ENCODE results near the gene RMI2.

The RMI2 gene

DNA sequence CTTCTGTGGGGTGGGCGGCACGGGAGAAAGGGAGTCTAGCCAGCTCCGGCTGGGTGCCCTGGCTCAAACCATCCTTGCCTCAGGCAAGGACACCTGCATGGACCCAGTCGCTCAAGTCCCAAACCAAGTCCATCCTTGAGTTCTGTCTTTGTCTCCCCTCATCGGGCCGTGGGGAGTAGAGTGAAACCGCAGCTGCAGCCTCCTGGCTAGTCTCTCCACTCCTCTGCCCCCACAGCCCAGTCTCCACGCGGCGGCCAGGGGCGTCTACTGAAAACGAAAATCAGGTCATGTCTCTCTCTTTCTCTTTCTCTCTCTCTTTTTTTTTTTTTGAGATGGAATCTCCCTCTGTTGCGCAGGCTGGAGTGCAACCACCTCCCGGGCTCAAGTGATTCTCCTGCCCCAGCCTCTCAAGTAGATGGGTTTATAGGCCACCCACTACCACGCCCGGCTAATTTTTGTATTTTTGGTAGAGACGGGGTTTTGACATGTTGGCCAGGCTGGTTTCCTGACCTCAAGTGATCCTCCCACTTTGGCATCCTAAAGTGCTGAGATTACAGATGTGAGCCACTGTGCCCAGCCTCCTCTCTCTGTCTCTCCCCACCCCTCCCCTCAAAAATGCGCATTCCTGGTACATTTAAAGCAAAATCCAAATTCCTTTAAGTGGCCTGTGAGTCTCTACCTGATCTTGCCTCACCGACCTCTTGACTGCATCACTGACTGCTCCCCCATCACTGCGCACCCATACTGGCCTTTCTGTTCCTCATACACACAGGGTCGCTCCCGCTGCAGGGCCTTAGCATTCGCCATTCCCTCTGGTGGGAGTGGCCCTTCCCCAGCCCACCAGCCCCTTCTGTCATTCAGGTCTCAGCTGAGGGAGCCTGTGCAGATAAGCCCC, 17.7 kb upstream of the RMI2 start:
- no peak for DNase-seq

DNA sequence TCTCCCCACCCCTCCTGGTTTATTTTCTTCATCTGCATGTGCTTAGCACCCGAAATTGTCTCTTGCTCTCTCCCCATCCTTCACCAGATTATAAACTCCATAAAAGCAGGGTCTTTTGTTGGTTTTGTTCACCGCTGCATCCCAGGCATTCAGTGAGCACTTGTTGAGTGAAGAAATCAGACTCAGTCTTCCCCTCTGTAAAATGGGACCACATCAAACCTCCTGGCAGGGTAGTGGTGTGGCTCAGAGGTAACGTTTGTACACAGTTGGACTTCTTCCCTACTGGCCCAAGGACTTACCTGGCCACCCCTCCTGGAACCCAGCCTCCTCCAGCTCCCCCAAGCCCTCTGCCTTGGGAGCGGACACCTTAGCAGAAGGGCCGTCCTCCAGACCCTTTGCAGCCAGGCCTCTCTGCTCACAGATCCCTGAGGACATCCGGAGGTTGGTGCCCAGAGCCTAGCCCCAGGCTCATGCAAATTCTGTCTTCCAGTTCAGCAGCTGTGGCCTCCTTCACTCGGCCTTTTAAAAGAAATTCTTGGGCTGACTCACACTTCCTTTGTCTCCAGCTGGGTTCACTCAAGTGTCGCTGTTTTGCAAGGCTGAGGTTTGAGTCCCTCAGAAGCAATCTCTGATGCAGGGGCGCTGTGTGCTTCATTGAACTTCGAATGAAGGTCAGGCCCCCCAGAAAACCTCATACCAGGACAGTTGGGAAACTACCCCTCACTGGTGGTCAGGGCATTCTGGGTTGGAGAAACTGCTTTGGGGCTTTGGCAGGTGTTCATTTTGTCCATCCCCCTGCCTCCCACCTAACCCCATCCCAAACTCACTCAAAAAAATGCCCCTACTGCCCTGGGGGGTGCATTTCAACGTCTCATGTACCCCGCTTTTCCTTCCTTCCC, 16.8 kb upstream of the RMI2 start:
- DNase-seq = peak in 5 of 51 donors; percentile 5 to 52 (median 21)

DNA sequence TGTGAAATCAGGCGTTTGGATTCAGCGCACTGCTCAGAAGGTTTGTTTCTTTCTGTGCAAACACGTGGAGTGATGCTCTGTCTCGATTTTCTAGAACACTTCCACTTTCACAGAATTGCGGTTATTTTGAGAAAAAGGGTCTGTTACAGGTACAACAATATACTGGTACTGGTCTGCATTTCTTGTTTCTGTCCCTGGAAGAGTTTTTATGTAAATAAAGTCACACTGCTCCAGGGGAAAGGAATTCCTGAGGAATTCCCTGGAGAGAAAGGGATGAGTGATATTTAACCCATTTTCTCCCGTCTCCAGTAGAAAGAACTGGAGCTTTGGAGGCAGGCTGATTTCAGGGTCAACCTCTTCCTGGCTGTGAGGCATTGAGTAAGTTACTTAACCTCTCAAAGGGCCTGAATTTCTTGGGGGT, 16.2 kb upstream of the RMI2 start:
- no peak for DNase-seq

DNA sequence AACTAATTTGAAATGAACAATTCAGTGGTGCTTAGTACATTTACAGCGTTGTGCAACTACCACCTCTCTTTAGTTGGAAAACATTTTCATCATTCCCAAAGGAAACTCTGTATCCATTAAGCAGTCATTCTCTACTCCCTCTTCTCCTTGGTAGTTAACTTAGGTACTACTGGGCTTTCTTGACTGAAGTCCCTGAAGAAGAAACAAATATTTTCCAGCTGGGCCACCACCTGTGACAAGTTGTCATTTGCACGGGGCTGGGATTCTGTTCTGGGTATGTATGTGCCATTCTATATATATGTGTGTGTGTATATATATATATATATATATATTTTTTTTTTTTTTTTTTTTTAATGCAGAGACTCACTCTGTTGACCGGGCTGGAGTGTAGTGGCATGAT, 15.4 kb upstream of the RMI2 start:
- no peak for DNase-seq

DNA sequence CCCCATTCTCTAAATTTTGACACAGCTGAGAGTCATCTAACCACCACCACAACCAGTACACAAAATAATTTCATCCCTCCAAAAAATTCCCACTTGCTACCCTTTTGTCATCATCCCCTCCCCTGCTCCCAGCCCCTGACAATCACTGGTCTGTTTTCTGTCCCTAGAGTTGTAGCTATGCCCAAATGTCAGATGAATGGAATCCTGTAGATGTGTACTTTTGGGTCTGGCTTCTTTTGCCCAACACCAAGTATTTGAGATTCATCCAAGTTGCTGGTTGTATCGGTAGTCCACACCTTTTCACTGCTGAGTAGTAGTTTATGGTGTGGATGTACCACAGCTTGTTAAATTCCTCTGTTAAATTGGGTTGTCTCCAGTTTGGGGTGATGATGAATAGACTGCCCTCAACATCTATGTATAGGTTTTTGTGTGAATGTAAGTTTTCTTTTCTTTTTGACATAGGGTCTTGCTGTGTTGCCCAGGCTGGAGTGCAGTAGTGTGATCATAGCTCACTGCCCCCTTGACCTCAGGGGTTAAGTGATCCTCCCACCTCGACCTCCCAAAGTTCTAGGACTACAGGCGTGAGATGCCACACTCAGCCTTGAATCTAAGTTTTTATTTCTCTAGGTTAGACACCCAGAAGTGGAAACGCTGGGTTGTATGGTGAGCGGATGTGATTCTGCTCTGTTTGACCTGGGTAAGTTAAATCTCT, 14.6 kb upstream of the RMI2 start:
- no peak for DNase-seq

DNA sequence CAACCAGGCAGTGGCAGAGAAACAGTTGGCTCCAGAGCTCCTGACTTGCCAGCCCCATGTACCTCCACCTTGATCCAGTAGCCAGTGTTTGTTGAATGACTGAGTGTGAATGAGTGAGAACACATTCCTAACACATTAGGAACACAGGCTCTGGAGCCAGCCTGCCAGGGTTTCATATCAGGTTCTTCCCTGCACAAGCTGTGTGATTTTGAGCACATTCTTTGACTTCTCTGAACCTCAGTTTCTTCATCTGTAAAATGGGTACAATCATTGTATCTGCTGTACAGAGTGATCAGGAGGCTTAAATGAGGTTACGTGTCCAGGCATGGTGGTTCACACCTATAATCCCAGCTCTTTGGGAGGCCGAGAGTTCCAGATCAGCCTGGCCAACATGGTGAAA, 13.3 kb upstream of the RMI2 start:
- DNase-seq = no peak

DNA sequence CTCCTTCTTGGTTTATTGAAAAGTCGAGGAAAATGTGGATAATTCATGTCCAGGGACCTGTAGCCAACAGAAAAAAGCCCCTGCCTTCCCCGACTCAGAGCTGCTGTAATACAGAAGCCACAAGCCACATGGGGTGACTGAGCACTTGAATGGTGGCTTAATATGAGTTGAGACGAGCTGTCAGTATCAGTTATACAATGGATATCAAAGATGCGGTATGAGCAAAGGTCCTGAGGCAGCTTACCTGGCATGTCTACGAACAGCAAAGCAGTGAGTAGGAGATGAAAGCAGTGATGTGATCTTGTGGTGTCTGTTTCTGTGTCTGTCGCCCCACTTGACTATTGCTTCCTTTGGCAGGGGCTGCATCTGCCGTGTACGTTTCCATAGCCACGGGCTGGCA, 12.2 kb upstream of the RMI2 start:
- no peak for DNase-seq

DNA sequence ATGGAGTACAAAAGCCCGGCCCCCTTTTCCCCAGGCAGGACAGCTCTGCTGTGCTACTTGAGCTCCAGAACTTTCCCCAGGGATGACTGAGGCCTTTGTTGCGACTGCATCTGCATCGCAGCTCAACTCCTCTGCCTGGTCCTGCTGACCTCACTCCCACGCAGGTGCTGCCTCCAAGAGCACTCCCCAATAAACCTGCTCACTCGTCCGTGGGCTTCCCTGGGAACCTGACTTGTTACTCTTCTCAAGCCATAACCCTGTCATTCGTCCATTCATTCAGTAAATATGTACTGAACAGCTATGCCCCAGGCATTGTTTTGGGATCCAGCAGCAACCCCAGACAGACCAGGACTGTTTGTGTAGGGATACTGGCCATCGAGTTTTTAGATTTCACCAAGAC, 11.6 kb upstream of the RMI2 start:
- no peak for DNase-seq

DNA sequence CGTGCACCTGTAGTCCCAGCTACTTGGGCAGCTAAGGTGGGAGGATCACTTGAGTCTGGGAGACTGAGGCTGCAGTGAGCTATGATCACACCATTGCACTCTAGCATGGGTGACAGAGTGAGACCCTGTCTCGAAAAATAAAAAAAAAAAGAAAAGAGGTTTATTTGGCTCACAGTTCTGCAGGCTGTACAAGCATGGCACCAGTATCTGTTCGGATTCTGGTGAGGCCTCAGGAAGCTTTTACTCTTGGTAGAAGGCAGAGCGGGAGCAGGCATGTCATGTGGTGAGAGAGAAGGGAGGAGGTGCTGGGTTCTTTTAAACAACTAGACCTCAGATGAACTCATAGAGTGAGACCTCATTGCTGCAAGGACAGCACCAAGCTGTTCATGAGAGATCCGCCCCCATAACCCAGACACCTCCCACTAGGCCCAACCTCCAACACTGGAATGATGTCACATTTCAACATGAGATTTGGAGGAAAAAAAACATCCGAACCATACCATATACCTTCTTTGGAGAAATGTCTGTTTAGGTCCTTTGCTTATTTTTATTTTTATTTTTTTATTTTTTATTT, 10.3 kb upstream of the RMI2 start:
- DNase-seq = no peak

DNA sequence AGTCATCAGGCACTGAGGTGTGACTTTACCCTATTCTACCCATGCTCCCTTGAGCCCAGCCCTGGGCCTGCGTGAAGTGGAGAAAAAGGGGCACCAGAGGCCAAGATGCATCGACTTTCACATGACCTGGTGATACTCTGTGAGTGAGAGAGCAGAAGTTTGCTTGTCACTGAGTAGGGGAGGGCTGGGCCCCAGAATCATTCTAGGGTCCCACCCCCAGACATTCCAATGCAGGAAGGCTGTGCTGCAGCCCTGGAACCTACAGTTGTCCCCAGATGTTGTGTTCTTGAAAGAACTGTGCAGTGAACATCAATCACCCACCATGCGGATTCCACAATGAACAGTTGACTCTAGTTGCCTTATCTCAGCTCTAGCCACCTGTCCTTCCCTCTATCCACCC, 6.2 kb upstream of the RMI2 start:
- DNase-seq = no peak

DNA sequence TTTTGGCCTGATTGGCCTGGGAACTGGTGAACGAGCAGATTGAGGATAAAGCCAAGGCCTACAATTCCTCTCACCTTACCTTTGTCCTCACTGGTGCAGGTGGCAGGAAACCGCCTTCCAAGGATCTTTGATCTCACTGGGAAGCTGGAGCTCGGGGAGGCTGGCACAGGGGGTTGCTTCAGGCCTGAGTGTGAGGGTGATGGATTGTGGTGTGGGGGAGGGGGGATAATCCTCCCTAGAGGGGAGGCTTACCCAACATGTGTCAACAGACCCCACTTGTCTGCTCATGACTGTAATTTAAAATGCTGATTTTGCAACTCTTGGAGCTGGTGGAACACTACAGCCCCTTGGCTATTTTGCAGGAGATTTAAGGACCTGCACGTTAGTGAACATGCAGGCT, 4.5 kb upstream of the RMI2 start:
- no peak for DNase-seq

DNA sequence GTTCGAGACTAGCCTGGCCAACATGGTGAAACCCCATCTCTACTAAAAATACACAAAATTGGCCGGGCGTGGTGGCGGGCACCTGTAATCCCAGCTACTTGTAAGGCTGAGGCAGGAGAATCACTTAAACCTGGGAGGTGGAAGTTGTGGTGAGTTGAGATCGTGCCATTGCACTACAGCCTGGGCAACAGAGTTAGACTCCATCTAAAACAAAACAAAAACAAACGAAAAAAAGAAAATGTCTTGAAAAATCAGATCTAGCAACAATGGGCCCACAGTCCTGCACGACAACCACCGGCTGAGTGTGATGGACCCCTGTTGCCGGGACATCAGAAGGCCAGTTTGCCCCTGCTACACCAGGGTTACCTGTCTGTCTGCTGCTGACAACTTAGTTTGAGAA, 3.9 kb upstream of the RMI2 start:
- no peak for DNase-seq

DNA sequence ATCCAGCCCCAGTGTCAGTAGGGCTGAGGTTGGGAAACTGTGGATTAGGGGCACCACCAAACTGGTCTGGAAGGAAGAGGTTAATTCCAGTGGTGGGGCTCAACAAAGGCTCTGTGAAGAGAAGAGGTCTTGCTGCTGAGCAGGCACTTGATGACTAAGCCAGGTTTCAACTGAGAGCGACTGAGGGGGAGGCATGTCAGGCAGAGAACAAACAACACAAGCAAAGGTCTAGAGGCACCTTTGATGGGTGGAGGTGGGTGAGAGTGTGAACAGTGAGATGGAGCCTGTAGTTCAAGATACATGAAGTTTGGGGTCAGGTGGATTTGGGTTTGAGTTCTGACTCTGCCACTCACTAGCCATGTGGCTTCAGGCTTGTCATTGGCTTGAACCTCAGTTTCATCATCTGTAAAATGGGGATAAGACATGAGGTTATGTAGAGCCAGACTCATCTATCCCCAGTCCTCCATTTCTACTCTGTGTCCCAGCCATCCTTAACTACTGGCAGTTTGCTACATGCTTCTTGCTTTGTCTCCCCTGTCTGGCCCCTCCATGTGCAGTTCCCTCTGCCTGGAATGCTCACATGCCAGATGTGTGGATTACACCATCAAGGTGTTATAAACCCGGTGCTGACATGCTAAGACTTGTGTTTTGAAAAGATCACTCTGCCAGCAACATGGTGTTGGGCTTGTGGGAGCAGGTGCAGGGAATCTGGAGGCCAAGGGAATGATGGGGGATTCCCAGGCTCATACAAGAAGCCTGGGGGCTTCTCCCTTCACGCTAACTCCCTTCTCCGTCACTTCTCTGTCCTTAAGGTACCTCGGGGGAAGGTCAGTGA, 3.0 kb upstream of the RMI2 start:
- DNase-seq = no peak

DNA sequence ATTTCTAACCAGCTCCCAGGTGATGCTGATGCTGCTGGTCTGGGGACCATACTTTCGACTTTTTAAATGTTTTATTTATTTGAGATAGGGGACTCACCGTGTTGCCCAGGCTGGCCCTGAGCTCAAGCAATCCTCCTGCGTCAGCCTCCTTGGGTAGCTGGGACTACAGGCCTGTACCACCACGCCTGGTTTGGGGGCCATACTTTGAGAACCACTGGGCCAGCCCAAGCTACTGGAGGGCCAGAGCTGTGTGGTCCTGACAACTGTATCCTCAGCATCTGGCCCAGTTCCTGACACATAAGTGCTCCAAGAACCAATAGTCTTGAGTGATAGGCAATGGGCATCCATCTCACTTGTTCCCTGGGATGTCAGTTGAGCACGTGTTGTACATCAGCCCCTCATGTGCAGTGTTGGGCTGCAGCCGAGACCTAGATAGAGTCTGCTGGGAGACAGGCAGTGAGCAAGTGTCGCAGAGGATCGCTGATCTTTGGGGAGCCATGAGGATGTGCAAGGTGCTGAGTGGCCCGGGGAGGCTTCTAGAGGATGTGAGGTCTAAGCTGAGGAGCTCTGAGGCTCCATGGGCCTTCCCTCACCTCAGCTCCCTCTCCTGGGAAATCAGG, 1.6 kb downstream of the RMI2 start:
- no peak for DNase-seq

DNA sequence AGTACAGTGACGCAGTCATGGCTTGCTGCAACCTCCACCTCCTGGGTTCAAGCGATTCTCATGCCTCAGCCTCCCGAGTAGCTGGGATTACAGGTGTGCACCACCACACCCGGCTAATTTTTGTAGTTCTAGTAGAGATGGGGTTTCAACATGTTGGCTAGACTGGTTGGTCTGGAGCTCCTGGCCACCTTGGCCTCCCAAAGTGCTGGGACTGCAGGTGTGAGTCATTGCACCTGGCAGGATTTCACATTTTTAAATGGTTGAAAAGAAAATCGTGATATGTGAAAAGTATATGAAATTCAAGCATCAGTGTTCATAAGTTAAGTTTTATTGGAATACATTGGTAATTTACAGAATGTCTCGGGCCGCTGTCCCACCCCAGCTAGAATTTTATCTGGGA, 2.6 kb downstream of the RMI2 start:
- no peak for DNase-seq

DNA sequence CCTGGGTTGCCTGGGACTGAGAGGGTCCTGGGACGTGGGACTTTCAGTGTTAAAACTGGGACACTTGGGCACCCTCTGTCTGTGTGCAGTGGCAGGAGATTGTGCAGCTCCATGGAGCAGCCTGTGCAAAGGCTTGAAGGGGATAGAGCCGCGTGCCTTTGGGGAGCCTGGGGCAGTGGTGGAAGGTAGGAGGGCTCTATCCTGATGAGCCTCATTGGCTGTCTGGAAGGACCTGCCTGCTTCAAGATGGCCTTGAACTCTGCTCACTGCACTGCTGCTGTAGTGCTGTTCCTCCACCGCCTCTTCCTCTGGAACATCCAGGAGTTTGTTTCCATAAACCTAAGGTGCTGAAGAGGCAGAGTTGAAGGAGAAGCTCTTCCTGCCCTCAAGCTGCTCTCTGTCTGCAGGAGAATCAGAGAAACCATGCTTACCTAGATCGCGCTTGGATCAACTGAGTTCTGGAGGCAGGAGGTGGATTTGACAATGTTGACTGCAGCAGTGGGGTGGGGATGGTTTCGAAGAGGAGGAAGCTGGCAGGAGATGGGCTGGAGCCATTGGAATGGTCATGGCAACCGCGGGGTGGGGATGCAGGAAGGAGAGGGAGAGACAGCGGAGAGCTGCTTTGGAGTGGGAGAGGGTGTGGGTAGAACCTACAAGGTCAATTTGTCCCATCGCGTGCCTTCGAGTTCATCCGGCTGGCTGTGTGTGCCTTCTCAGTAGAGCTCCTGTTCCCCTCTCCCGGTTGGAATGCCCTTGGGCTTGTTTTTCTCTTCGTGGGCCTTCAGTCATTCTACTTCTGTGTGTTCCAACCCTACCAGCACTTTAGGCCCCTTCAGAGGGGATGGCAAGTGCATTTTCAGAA, 3.7 kb downstream of the RMI2 start:
- no peak for DNase-seq

DNA sequence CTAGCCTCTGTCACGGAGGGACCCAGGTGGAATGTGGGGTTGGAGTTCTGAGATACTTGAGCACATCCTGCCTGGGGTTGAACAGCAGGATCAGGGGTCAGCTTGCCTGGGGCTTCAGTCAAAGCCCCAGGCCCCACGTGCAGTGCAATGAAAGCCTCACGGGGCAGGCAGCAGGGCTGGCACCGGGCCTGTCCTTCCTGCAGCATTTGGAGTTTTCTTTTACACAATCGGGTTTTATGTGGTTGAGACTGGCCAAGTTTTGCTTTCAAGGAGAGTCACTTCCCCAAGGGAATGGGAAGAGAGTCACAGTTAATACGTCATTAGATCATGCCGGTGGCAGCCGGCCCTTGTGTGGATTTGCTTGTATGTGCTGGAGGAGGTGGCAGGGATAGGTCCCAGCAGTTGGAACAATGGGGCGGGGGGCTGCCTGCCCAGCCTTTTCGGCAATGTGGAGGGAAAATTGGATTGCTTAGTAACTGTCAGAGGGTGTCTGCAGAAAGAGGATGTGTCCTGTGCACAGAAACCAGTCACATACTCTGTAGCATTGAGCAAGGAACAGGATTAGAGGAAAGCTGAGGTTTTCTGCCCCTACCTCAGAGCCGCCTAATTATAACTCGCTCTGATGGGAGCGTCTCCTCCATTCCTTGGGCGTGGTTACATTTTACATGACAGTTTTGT, 4.5 kb downstream of the RMI2 start:
- DNase-seq = peak in 37 of 51 donors; percentile 7 to 76 (median 38)

DNA sequence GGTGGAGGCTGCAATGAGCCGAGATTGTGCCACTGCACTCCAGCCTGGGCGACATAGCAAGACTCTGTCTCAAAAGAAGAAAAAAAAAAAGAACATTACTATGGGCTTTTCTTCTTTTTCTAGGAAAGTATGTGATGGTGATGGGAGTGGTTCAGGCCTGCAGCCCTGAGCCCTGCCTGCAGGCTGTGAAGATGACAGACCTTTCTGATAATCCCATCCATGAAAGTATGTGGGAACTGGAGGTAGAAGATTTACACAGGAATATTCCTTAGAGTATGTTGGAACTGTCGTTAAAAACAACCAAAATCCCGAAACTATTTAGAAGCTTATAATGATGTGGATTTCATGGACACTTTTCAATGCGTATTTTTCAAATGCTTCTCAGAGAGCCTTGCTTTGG, 5.3 kb downstream of the RMI2 start:
- DNase-seq = no peak

DNA sequence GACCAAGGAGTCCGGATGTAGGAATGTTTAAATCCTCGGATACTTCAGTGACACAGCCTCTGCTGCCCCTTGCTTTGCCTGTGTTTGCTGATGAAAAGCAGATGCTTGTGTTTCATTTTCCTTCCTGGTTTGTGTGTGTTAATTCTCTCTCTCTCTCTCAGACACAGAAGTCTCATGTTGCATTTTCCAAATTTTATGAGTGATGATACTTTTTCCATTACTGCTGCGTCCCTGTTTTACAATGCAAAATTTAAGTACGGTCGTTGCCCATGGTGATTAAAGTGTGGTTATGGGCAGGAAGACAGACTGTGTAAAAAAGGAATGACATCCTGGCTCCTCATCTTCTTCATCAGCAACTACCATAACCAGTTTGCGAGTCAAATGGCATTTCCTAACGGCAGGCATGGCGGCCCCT, 5.7 kb downstream of the RMI2 start:
- no peak for DNase-seq
